GM12865 (cell line): ENCODE data around the gene EQTN.

ENCODE experiments used
- DNase-seq: peaks from one replicate; pipeline ENCODE4 v3.0.0; 2010; ENCODE audit warnings: low read depth
- H3K4me3 ChIP-seq: 2 replicates; pipeline ENCODE4 v1.5.1; 2011; ENCODE audit warnings: mild to moderate bottlenecking, low read depth, low read length, control low read depth
- TF ChIP-seq, protein P1 (sequence below): IDR thresholded peaks from 2 replicates; pipeline ENCODE4 v1.5.1; 2011; ENCODE audit warnings: low read length, control low read depth, low read depth, inconsistent platforms; ENCODE audit not compliant: insufficient read depth; ENCODE audit errors: missing control alignments

EQTN gene

DNA sequence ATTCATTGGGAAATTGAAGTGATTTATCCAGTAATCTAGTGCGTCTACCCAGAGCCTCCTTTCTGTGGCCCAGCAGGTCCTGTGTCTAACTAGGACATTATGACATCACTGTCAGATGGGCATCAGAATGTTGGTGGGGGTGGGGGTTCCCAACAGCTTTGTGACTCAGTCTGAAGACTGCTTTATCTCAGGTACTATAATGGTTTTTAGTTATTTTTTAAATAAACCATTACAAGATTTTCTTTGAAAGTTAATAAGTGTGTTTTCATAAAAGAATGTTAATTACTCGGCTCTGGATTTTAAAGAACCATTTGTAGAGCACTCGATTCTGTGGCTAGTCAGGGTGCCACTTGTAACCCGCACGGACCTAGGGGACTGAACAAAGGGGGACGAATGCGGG lies at the start of gene EQTN:
EQTN (minus strand) TSS at position 101 of the 400 bp plus-strand sequence; CDS start at position 6, 95 bp downstream.
- no peak within 1 kb of the TSS for H3K4me3 ChIP-seq
- TF ChIP-seq, protein P1, sequence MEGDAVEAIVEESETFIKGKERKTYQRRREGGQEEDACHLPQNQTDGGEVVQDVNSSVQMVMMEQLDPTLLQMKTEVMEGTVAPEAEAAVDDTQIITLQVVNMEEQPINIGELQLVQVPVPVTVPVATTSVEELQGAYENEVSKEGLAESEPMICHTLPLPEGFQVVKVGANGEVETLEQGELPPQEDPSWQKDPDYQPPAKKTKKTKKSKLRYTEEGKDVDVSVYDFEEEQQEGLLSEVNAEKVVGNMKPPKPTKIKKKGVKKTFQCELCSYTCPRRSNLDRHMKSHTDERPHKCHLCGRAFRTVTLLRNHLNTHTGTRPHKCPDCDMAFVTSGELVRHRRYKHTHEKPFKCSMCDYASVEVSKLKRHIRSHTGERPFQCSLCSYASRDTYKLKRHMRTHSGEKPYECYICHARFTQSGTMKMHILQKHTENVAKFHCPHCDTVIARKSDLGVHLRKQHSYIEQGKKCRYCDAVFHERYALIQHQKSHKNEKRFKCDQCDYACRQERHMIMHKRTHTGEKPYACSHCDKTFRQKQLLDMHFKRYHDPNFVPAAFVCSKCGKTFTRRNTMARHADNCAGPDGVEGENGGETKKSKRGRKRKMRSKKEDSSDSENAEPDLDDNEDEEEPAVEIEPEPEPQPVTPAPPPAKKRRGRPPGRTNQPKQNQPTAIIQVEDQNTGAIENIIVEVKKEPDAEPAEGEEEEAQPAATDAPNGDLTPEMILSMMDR: no peak
- no peak for DNase-seq

DNA sequence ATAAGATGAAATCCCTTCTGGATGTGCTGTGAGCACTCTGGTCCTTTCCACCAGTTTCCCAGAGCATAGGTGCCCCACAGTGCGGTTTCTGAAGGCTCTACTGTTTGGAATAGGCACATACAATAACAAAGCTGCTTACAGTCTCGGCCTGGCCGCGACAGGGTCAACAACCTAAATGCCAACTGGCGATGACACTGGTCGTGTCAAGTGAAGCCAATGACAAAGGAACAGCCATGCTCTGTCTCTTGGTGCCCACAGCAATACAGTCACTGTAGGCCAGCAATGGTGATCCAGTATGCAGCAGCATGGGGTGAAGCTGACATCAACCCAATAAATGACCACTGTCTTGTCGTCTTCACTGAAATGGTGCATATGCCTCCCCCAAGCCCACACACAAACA lies 47.8 kb upstream of the EQTN start:
- TF ChIP-seq, protein P1: no peak
- H3K4me3 ChIP-seq: no peak overlapping the region
- no peak for DNase-seq

DNA sequence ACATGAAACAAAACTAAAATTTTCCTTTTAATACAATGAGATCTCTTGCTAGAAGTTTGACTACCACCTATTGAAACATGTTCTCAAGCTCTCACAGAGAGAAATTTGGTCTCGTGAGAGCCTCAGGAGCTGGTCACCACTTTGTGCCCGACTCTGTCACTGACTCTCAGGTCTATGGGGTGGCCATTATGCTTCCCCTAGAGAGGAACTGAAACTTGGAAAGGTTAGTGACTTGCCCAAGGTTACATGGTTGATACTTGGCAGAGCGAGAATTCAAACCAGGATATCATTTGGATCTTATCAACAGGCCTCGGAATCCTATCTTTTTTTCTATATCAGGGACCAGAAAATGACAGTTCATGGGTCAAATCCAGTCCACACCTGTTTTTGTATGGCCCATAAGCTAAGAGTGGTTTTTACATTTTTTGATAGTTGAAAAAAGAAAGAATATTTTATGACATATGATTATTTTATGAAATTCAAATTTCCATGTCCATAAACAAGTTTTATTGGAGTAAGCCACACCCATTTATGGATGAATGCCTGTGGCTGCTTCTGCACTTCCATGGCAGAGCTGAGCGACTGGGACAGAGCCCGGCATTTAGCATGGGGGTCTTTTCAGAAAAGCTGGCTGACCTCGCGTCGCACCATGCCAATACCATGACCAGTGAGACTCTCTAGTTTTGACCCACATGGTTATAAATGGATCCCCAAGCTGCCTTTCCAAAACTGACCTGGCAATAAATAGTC lies 44.8 kb upstream of the EQTN start:
- DNase-seq: no peak
- H3K4me3 ChIP-seq: no peak overlapping the region
- TF ChIP-seq, protein P1: no peak

DNA sequence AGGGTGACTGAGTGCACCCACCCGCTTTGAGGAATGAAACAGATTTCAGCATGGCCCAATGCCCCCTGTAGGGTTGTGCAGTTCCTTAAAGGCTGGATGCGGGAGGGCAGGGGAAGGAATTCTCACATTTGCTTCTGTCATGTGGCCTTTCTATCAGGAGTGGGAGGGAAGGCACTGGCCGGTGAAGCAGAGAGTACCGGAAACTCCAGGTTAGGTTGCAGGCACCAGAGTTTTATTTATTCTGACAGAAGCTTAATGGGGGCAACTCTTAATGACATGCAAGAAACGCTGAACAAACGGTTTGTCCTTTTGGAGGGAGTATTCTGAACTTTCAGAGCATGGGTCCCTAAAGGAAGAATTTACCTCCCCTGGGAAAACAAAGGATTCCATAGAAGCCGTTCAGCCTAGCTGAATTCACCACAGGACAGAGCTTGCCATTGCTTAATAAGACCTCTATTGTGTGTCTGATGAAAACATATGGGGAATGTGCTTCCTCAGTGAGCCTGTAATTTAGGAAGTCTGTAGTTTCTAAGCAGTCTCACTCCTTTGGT lies 44.1 kb upstream of the EQTN start:
- TF ChIP-seq, protein P1: no peak
- H3K4me3 ChIP-seq: no peak overlapping the region
- DNase-seq: no peak

DNA sequence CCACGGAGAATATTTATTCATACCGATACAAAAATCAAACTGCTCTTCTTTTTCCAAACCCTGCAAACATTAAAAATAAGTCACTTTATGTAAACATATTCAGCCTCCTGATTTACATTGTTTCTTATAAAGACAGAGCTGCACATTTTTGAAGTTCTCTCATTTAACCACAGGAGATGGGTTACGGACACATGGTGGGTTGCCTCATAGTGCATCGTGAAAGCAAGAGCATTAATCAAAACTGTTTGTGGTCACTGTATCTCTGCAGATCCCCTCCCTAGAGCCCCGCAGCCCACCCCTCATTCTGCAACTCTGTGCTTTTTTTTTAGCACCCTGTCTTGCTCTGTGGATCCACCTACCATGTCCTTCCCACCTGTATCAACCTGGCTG lies 43.3 kb upstream of the EQTN start:
- TF ChIP-seq, protein P1: no peak
- DNase-seq: no peak
- H3K4me3 ChIP-seq: no peak overlapping the region

DNA sequence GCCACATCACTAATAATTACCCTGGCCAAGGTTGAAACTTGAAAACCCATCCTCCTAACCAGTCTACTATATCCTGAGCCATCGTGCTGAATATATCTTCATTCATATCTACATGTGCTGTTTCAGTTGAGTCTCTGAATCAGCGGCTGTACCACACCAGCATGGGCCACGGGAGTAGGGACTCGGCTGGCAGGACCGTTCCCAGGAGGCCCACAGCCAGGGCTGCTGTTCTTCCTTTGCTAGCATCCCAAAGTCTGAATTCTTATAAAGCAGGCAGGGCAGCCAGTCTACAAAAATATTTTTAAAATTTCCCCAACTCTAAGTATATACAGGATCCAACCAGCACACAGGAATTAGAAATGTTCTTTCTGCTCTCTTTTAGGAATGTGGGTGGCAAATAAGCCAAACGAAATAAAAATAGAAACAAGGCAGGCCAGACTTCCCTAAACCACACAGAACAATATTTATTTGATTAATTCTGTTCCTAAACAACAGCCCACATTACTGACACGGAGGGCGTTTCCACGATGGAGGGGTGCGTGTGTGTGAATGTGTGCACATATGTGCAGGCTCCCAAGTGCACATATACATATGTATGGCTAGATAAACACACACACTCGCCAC lies 42.8 kb upstream of the EQTN start:
- no peak overlapping the region for H3K4me3 ChIP-seq
- DNase-seq: no peak
- TF ChIP-seq, protein P1: no peak

DNA sequence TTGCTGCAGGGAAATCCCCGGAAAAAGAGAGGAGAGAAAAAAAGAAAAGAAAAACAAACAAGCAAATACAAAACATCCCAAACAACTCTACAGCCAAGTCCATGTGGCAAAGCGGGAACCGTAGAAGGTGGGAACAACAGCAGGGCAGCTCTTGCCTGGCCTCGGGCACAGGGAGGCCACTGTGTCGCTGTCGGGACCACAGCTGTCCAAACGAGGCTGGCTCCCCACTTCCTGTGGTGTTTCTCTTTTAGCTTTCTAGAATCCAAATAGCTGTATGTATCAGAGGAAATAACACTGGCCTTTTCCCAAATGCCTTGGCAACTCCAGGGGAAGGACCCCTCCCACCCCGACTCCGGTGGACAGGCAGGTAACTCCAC lies 41.6 kb upstream of the EQTN start:
- H3K4me3 ChIP-seq: no peak overlapping the region
- DNase-seq: no peak
- TF ChIP-seq, protein P1: no peak
